ENCODE results near the gene BBX.

GRCh38 chr3:107853821-107854220 is 331.1 kb downstream of the BBX start:
- TF ChIP-seq RAD21 (IDR thresholded peaks at IDR 0.05), result no peak
- TF ChIP-seq CTCF (IDR thresholded peaks at IDR 0.05; ENCODE audit: low read depth, low read length, missing input control), result no peak
- no peak for TF ChIP-seq REST (IDR thresholded peaks at IDR 0.05)
- TF ChIP-seq EGR1 (IDR thresholded peaks at IDR 0.05; ENCODE audit: low read depth in 2 of 2), result no peak
- TF ChIP-seq, protein P1, sequence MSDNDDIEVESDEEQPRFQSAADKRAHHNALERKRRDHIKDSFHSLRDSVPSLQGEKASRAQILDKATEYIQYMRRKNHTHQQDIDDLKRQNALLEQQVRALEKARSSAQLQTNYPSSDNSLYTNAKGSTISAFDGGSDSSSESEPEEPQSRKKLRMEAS (IDR thresholded peaks at IDR 0.05), result no peak
- TF ChIP-seq YY1 (IDR thresholded peaks at IDR 0.05), result no peak
- no peak for TF ChIP-seq JUND (IDR thresholded peaks at IDR 0.05)
- no peak for TF ChIP-seq ZBTB33 (IDR thresholded peaks at IDR 0.05)
